Body of pancreas (tissue), 4 donors: ENCODE results near the gene TRAF1. TPM values are rescaled to one million over a fixed set of nuclear protein-coding genes. Genes with fewer than 3 reads are reported as not detected.

Source experiments
- ATAC-seq: fragments of 150-250 bp; one replicate; pipeline ENCODE4 v1.9.1; 2016
- DNase-seq, 4 donors: peaks; one replicate each; pipeline ENCODE4 v3.0.0-alpha.2; 2019
- H3K27ac ChIP-seq, 4 donors: fragments of 200-600 bp; sonication (generic); 1 replicate in 3 of 4; 2 replicates in 1 of 4; pipeline versions ENCODE4 v1.5.1 to v1.6.1; 2016 to 2019; ENCODE audit warnings: mild to moderate bottlenecking in 1 of 4, mixed read lengths in 1 of 4, moderate library complexity in 1 of 4
- H3K27me3 ChIP-seq, 2 donors: fragments of 200-600 bp; sonication (generic); one replicate each; pipeline ENCODE4 v1.6.0; 2016; ENCODE audit warnings: mild to moderate bottlenecking in 1 of 2
- H3K36me3 ChIP-seq, 2 donors: fragments of 200-600 bp; sonication (generic); replicated peaks in 1 of 2; 2 replicates each; pipeline ENCODE4 v1.5.1; 2016; ENCODE audit warnings: low read depth in 2 of 2; ENCODE audit not compliant: insufficient read depth in 1 of 2
- H3K4me1 ChIP-seq: fragments of 200-600 bp; sonication (generic); one replicate; pipeline ENCODE4 v1.6.0; 2016
- H3K4me3 ChIP-seq, 2 donors: fragments of 200-600 bp; sonication (generic); 1 replicate in 1 of 2; 2 replicates in 1 of 2; pipeline ENCODE4 v1.5.1; 2016 to 2019
- H3K9me3 ChIP-seq, 3 donors: fragments of 200-600 bp; sonication (generic); 1 replicate in 2 of 3; 2 replicates in 1 of 3; pipeline ENCODE4 v1.5.1; 2016
- CTCF ChIP-seq, 7 experiments: fragments of 450-650 bp in 4 of 7; fragments of 200-600 bp in 3 of 7; sonication (generic) in 3 of 7; IDR thresholded peaks; one replicate each; pipeline ENCODE4 v1.5.1; 2016 to 2019; ENCODE audit warnings: antibody characterized with exemption in 7 of 7
- POLR2A ChIP-seq, 3 donors: fragments of 450-650 bp; IDR thresholded peaks; one replicate each; pipeline ENCODE4 v1.6.1; 2016; ENCODE audit warnings: antibody characterized with exemption in 3 of 3, mild to moderate bottlenecking in 2 of 3
- WGBS, 2 donors: methylation state at CpG; one replicate each; pipeline ENCODE4 v1.1.5; 2017; 5-methylcytosine and 5-hydroxymethylcytosine counted together
- intact Hi-C: fragments of 100-400 bp; cut with DNase I; formaldehyde crosslinking; loops from one replicate; pipeline ENCODE4 v1.15.1; 2023
- total RNA-seq, 2 donors: library from RNA; depleted of rRNA; stranded (reverse); fragments of >200 nt; gene quantifications; one replicate each; pipeline ENCODE4 v1.1.0, GENCODE V29; 2016

The TRAF1 gene
- total RNA-seq, 2 donors from 2014 or later = 4.4 to 8.2 TPM

GRCh38 chr9:120933310-120934055 lies 6.9 kb upstream of the TRAF1 start:
- Histone ChIP-seq H3K36me3 (no peaks in the 10 kb centered on the region), H3K9me3 (no peaks in the 10 kb centered on the region), H3K27me3 (no peaks in the 10 kb centered on the region), H3K4me1 (peaks cover 35% of the 10 kb centered on the region), H3K4me3 (no peak overlapping the region), H3K27ac (no peak overlapping the region)
- WGBS, 2 donors = 85 to 89% methylated on average over 8 of the region's 8 CpGs
- intact Hi-C loops = loop anchor here (5.0 kb wide), 1 partner anchor 181 kb away; no protein-coding TSS in a partner anchor
- DNase-seq (no peak), ATAC-seq (no peak)
- TF ChIP-seq CTCF (IDR thresholded peaks at IDR 0.05) (no peak), POLR2A (IDR thresholded peaks at IDR 0.05) (no peak)

DNA sequence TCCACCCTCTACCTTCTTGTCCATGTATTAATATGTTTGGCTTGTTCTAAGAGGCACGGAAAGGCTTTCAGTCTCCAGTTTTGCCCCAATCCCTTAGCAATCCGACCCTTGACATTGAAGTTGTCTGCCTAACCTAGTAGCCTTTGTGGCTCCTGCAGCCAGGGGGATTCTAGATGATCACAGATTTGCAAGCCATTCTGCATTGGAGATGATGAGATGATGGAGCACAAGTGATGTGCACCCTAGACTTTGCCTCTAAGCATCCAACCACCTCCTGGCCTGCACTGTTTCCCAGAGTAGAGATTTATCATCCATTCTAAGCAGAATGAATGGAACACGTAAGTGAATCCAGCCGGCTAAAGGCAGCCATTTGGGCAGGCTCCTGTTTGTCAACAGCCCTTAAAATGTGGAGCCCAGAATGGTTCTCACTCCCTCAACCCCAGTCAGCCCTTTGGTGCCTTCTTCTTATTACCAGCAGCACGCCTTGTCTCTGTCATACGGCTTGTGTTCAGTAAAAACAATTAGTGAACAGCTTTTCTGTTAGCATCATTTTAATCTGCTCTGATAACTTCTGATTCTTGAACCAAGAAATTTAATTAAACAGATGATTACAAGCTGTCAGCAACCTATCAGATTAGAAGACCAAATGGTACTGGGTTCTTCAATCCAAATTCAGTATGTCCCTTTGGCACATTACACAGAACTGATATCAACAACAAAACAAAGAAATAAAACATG lies 5.7 kb upstream of the TRAF1 start:
- no peak overlapping the region for H3K4me3 ChIP-seq
- WGBS, 2 donors = 71 to 81% methylated on average over 6 of the region's 6 CpGs
- no peak for TF ChIP-seq POLR2A (IDR thresholded peaks at IDR 0.05)
- no peak for TF ChIP-seq CTCF (IDR thresholded peaks at IDR 0.05)
- no peaks in the 10 kb centered on the region for H3K9me3 ChIP-seq
- H3K27me3 ChIP-seq = no peaks in the 10 kb centered on the region
- DNase-seq = no peak
- intact Hi-C loops = loop anchor here (5.0 kb wide), 1 partner anchor 180 kb away; no protein-coding TSS in a partner anchor
- ATAC-seq = no peak
- H3K36me3 ChIP-seq = no peaks in the 10 kb centered on the region
- H3K4me1 ChIP-seq = peaks cover 39% of the 10 kb centered on the region
- peak overlapping the region; percentile 3 to 78 (median 36) for H3K27ac ChIP-seq

GRCh38 chr9:120931231-120932085 lies 4.9 kb upstream of the TRAF1 start:
- H3K27ac ChIP-seq = peak overlapping the region in 3 of 4 donors; percentile 10 to 78 (median 62)
- H3K9me3 ChIP-seq = no peaks in the 10 kb centered on the region
- H3K4me3 ChIP-seq = no peak overlapping the region
- peak in 1 of 4 donors; percentile 48 for DNase-seq
- no peak for ATAC-seq
- 71 to 77% methylated on average over 4 of the region's 4 CpGs for WGBS, 2 donors
- H3K27me3 ChIP-seq = no peaks in the 10 kb centered on the region
- intact Hi-C loops = loop anchor here (5.0 kb wide), 1 partner anchor 179 kb away; no protein-coding TSS in a partner anchor
- TF ChIP-seq CTCF (IDR thresholded peaks at IDR 0.05) (no peak), POLR2A (IDR thresholded peaks at IDR 0.05) (peak in 2 of 3 donors; percentile 15 to 32)
- no peaks in the 10 kb centered on the region for H3K36me3 ChIP-seq
- peaks cover 34% of the 10 kb centered on the region for H3K4me1 ChIP-seq

DNA sequence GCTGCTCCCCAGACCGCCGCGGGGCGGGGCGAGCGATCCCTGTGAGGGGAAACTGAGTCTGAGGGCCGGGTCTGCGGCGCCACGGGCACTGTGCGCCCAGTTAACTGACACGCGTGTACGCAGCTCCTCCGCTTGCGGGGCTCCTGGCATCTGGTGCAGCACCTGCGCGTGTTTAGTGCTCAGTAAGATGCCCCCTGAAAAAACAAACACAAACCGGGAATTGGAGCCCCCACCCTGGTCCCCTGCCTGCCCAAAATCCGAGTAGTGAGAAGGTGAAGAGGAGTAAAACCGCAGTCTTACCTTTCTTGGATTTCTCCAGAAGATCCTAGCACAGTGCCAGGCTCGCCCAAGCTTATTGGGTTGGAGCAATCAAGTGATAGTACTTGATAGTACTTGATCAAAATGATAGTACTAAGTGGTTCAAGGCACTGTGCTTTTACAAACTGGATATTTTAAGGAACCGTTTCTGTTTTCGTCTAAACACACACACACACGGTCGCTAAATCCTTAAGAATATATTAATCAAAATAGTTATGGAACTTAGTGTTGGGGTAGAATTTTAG lies 2.7 kb upstream of the TRAF1 start:
- peak in 1 of 7 experiments; percentile 38 for TF ChIP-seq CTCF (IDR thresholded peaks at IDR 0.05)
- TF ChIP-seq POLR2A (IDR thresholded peaks at IDR 0.05) = peak in 1 of 3 donors; percentile 68
- intact Hi-C loops = loop anchor here (5.0 kb wide), 1 partner anchor 52 kb away; the partner anchor contains the start of gene PHF19
- peak overlapping the region; percentile 71 to 73 for H3K4me3 ChIP-seq
- peak overlapping the region; percentile 49 to 93 (median 80) for H3K27ac ChIP-seq
- ATAC-seq = no peak
- no peaks in the 10 kb centered on the region for H3K36me3 ChIP-seq
- no peak for DNase-seq
- peaks cover 13% of the 10 kb centered on the region for H3K4me1 ChIP-seq
- H3K27me3 ChIP-seq = no peaks in the 10 kb centered on the region
- whole genome bisulfite sequencing, 2 donors = 17 to 46% methylated on average over 10 to 26 of the region's 26 CpGs
- no peaks in the 10 kb centered on the region for H3K9me3 ChIP-seq
